Measurements from ENCODE around the gene PURB.

DNA sequence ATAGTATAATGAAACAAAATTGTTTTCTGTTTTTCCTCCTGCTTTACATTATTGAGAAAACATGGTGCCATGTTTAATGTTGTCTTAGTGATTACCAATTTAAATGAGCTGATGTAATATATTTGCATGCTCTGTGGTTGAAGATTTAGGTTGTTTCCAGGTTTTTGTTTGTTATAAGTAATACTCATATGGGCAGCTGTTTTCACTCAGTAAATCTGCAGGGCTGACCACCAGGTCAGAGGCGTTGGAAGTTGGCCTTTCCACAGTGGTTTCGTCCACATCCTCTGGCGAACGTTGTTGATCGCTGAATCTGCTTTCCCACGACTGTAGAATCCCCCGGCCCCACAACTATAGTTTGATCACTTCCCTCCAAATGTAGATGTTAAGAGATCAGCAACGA, 21.6 kb upstream of the PURB start:
- TF ChIP-seq, protein P1, sequence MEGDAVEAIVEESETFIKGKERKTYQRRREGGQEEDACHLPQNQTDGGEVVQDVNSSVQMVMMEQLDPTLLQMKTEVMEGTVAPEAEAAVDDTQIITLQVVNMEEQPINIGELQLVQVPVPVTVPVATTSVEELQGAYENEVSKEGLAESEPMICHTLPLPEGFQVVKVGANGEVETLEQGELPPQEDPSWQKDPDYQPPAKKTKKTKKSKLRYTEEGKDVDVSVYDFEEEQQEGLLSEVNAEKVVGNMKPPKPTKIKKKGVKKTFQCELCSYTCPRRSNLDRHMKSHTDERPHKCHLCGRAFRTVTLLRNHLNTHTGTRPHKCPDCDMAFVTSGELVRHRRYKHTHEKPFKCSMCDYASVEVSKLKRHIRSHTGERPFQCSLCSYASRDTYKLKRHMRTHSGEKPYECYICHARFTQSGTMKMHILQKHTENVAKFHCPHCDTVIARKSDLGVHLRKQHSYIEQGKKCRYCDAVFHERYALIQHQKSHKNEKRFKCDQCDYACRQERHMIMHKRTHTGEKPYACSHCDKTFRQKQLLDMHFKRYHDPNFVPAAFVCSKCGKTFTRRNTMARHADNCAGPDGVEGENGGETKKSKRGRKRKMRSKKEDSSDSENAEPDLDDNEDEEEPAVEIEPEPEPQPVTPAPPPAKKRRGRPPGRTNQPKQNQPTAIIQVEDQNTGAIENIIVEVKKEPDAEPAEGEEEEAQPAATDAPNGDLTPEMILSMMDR (IDR thresholded peaks at IDR 0.05) = no peak
- TF ChIP-seq POLR2A (IDR thresholded peaks at IDR 0.05) = no peak
